NB4 (cell line): Measurements from ENCODE around the gene BCL2L12.

ENCODE experiments used
- MYC ChIP-seq: IDR thresholded peaks from 2 replicates; pipeline ENCODE4 v1.6.1; 2011; ENCODE audit warnings: low read depth, low read length
- POLR2A ChIP-seq: IDR thresholded peaks from 2 replicates; pipeline ENCODE4 v1.6.1; 2011; ENCODE audit warnings: mild to moderate bottlenecking; ENCODE audit not compliant: insufficient read length; ENCODE audit errors: extremely low read depth
- TF ChIP-seq, protein P1 (sequence below): IDR thresholded peaks from one replicate; pipeline ENCODE4 v1.5.1; 2012; ENCODE audit warnings: low read depth, low read length

DNA sequence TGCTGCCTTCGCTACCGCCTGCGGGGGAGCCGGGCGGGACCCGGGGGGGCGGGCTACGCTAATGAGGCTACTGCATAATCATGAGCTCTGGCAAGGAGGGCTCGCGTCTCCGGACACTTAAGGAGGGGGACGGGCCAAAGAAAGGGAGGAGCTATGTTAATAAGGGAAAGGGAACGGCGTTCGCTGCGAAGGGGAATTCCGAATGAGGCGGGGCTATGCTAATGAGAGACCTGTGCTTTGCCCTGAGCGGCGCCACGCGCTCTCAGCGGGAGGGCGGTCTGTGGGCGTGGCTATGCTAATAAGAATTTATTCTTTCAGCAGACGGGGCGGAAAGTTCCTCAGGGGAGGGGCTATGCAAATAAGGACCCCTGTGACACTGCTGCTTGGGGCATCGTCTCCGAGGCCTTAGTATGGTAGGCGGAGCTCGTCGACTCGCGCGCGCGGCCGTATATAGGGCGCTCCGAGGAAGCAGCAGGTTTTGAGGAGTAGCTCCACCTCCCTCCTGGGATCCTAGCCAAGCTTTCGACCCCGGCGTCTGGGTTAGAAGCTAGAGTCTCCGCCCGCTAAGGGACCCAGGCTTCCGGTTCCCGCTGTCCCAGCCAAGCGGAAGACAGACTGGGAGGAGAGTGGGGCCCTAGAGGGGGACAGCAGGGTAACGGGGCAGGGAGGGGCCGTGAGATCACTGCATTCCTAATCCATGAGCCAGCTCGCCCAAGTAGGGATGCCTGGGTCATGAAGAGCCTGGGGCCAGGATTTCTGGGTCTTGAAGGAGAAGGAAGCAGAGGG, 25.4 kb upstream of the BCL2L12 start, which contains the start of gene RRAS:
- TF ChIP-seq MYC (peak; percentile 76), POLR2A (peak; percentile 55)
- TF ChIP-seq, protein P1, sequence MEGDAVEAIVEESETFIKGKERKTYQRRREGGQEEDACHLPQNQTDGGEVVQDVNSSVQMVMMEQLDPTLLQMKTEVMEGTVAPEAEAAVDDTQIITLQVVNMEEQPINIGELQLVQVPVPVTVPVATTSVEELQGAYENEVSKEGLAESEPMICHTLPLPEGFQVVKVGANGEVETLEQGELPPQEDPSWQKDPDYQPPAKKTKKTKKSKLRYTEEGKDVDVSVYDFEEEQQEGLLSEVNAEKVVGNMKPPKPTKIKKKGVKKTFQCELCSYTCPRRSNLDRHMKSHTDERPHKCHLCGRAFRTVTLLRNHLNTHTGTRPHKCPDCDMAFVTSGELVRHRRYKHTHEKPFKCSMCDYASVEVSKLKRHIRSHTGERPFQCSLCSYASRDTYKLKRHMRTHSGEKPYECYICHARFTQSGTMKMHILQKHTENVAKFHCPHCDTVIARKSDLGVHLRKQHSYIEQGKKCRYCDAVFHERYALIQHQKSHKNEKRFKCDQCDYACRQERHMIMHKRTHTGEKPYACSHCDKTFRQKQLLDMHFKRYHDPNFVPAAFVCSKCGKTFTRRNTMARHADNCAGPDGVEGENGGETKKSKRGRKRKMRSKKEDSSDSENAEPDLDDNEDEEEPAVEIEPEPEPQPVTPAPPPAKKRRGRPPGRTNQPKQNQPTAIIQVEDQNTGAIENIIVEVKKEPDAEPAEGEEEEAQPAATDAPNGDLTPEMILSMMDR = no peak
